HG02938 (cell line): ENCODE results near the gene NES.

ENCODE experiments used
- ATAC-seq: cut with Tn5 transposase; IDR thresholded peaks from one replicate; pipeline ENCODE4 v1.9.1; 2021; ENCODE audit warnings: mild to moderate bottlenecking, moderate library complexity; ENCODE audit not compliant: unreplicated experiment

The NES gene

DNA sequence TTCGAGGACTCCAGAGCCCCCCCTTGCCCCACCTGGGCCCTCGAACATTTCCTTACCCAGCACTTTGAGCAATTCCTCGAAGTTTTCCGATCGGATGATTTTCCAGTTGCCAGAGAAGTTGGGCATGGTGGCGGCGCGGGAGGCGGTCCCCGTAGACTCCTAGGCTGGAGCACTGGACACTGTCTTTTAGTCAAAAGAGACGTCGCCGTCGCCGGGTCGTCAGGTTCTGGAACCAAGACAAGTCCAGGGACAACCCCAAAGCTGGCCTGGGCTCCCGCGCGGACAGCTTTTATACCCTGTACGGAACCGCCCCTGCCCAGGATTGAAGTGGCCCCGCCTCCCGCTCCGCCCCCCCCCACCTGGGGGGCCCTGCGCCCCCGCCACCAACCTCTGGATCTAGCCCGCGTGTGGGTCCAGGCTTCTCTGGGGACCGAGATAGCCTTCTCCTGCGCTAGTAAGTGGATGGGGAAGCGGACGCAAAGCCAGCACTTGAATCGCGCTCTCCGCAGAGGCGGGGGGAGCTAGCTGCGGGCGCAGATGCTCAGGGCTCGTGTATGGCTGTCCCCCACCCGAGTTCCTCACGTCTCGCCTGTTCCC, 28.2 kb upstream of the NES start, which contains the start of gene CRABP2:
Gene CRABP2, minus strand, starts transcription at position 263 of the 597 bp plus-strand sequence. Its CDS starts 137 bp downstream, at position 126.
- ATAC-seq = no peak

DNA sequence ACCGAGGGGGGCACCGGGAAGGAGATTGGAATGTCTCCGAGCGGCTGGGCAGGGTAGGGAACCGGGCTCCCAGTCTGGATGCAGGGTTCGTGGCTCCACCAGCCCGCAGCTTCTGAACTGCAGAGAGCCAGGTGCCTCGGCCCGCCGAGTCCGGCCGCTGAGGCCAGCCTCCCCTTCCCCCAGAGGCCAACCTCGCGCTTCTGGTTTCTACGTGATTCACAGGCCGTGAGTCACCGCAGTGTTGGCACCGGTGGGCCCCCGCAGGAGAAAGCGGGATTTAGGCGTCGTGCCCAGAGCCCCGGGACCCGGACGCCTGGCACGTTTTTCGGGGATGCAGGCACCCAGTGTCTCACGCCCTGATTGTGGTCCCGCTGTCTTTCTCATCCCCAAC, 27.7 kb upstream of the NES start:
- ATAC-seq = no peak

DNA sequence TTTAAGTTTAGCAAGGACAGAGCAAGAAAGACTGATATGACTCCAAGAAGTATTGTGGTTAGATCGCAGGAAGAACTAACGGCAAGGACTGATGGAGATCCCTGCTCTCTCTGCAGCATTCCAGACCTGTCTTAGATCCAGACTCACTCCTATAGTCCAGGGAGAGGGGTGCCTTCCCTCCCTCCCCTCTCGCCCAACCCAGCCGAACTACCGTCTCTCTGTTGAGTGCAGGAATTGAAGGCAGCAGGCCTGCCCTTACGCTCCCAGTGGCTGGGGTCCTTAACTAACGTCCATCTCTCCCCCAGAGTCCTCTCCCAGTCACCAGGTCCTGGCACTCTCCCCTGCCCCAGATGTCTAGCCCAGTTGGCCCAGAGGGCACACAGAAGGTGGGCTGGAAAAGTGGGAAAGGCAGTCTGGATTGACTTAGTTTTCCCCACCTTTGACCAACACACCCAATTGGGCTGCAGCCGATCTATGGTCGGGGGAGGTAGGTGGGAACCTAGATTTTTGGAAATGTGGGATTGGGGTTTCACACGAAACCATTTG, 27.0 kb upstream of the NES start:
- ATAC-seq = no peak

DNA sequence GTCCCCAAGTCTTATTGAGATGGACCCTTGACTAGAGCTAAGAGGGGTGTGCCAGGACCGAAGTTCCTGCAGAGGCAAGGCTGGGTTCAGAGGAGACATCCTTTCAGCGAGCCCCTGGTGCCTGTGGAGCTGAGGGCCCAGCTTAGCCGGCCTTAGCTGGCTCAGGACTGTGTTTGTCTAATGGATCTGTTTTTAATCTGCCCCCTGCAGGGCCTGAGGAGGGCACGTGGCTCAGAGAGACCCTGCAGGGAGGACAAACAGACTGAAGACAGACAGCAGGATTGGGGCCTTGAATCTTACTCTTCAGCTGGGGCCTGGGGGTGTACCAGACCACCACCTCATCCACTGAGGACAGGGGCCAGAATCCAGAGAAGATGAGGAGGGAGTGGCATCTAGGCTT, 26.5 kb upstream of the NES start:
- ATAC-seq = no peak

DNA sequence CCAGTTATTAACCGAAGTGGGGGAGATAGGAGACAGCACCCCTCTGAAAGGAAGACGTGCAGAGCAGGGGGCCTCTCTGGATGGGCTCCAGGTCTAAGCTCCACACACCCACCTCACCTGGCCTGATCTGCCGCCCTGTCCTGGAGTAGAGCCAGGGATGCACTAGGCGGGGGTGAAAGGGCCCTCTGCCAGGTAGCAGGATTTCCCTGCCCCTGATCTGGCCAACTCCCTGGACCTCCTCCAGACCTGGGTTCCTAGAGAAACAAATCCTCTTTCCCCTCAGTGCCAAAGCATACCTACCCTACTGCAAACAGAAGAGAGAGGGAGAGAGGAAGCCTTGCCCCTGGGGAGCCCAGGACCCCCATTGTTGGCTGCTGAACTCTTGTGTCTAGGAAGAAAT, 26.1 kb upstream of the NES start:
- ATAC-seq = no peak

DNA sequence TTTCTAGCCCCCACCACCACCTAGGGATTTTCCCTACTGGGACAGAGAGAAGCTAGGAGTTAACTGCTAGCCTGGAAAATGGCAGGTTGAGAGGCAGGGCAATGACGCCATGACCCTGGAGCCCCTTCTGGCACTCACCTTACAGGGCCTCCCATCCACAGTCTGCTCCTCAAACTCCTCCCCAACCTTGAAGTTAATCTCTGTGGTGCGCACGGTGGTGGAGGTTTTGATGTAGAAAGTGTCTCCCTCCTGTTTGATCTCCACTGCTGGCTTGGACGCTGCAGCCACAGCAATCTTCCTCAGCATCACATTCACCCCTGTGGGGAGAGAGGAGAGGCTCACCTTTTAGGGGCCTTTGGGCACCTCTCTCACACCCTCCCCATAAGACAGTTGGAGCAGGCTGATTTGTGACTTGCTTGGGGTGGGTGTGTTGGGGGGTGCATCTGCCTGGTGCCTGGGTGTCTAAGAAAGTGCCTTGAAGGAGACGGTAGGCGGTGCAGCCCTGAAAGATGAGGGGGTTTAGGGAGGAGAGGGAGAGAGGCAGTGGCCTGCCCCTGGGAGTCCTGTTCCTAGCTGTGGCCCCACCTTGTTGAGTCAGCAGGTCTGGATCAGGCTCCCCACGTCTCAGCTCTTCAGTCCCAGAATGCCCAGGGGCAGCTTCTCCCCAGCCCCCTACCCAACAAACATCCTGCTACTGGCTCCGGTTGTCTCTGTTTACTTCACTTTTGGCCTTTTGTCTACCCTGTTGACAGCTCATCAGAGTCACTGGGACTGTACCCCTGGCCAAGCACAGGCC, 23.7 kb upstream of the NES start:
- ATAC-seq = no peak

DNA sequence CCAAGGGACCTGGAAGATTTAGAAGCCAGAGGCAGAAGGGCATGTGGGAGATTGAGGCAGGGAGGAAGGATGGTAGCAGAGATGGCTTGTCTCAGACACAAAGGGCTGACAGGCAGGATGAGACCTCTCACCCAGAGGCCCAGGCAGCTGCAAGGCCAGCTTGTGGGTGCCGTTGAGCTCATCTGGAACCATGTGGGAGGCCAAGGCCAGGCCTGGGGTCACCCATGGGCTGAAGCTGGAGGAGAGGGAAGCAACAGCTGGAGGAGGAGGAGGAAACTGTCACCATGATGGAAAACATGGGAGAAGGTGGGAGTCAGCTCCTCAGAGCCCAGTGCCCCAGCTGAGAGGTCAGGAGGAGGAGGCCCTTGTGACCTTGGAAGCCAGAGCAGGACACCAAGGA, 21.8 kb upstream of the NES start:
- no peak for ATAC-seq

DNA sequence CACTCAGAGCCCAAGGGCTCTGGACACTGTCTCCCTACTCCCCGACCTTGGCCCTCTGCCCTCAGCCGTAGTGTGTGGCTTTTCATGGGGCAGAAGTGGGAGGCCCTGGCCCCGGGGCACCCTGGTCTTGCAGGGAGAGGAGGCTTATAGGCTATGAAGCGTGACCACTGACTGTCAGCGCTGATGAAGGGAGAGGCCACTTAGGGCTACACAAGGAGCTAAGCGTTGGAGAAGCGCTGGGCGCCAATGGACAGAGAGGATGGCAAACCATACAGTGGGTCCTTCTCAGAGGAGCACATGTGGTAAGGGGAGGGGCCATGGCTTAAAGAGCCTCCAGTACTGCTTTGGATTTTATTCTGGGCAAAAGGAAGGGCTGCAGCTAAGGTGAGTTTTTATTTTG, 20.3 kb upstream of the NES start:
- no peak for ATAC-seq

DNA sequence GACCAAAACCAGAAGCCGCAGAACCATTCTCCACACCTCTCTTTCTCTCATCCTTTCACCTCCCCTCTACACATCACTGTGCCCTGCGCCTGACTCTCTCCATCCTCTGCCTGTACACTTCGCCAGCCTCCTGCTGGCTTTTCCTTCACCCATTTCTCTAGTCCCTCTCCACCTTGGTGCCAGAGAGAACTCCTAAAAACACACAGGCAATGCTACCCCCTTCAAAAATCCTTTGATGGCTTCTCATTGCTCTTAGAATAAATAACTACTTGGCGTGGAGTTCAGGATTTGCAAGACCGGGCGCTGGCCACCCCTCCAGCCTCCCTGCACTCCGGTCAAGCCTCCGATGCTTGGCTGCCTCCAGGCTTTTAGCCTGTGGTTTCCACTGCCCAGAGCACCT, 19.5 kb upstream of the NES start:
- no peak for ATAC-seq

DNA sequence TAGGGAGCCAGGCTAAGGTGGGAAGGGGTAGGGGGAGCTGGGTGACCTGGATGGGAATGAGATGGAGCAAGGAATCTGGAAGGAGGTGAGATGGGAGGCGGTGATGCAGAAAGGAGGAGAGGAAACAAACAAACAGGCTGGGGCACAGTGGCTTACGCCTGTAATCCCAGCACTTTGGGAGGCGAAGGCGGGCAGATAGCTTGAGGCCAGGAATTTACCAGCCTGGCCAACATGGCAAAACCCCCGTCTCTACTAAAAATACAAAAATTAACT, 17.4 kb upstream of the NES start:
- no peak for ATAC-seq

DNA sequence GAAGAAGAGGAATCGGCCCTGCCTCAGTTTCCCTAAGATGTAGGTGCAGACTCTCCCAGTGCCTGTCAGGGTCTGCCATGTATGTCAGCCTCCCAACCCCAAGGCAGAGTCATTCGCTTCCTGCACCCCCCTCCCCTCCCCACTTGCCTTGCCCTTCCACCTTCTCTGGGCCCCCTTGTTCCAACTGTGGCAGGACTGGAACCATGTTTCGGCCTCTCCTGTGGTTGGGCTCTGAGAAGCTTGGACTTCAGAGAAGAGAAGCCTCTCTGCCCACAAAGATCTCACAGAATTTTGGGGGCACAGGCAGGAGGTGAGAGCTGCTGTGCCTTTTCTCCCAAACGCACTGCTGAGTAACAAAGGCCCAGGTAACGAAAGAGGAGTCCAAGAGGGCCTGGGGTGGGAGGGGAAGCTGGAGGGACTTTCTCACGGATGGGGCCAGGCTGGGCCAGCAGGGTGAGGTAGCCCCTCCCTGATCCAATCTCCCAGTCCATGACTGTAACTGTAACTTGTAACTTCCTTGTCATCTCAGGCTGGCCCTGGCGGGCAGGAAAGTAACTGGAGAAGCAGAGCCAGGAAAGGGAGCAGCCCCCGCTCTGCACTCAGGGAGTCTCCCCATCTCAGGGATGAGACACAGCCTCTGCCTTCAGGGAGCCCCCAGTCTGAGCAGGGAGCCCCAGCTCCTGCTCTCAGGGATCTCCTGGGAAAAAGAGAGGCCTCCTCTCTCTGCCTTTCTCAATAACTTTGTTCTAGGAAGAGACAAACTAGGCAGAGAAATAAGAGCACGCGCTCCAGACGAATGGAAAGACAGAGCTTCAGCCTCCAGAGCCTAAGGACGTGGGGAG, 16.9 kb upstream of the NES start:
- no peak for ATAC-seq

DNA sequence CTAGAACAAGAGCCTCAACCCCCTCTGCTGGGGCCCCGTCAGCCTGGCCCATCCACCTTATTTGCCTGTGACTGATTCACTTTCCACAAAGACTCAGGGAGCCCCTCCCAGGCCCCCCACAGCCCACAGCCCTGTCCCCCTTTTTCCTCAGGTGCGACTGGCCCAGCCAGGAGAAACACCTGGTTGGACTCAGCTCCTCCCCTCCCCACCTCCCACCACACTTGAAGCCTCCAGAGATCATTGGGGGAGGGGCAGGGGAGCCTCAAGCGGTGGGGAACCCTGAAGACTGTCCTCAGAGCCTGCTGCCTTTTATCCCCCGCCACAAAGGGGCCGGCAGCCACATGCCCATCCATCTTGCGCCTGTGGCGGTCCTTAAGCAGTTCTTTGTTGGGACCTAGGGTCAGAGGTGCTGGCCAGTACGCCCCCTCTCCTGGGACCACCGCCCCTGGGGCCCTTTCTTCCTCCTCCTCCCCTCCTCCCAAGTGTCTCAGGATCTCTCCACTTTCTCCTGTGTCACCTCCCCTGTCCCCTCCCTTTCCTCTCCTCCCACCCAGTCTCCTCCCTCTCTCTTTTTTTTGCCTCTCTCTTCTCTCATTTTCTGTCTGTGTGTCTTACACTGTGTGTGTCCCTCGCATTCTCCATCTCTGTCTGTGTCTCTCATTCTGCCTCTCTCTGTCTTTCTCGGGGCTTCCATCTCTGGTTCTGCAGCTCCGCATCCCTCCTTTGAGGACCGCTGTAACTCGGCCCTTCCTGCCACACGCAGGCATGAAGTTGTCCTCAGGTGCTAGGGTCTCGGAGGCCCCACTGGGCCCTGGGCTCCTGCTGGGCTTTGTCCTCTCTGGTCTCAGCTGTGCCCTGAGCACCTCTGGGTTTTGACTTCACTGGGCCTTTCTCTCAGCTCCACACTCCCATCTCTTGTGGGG, 16.0 kb upstream of the NES start:
- no peak for ATAC-seq

DNA sequence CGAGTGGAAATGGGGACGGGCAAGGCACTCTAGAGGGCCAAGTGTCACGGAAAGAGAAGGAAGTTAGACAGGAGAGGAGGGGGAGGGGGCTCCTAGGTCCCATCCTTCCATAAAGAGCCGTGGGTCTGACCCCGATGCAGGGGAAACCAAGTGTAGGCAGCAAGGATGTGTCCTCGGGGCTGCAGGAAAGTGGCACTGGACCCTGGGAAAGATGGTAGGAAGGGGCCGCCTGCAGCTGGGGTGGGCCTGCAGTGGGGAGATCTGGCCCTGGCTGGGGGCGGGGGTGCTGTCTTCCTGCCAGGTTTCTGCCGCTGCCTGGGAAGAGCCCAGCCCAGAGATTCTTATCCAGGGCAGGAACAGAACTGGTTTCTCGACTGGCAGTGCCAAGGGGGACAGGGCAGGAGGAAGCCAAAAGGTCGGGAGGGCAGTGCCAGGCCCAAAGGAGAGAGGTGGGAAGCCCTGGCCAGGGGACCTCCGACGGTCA, 15.3 kb upstream of the NES start:
- ATAC-seq = no peak

DNA sequence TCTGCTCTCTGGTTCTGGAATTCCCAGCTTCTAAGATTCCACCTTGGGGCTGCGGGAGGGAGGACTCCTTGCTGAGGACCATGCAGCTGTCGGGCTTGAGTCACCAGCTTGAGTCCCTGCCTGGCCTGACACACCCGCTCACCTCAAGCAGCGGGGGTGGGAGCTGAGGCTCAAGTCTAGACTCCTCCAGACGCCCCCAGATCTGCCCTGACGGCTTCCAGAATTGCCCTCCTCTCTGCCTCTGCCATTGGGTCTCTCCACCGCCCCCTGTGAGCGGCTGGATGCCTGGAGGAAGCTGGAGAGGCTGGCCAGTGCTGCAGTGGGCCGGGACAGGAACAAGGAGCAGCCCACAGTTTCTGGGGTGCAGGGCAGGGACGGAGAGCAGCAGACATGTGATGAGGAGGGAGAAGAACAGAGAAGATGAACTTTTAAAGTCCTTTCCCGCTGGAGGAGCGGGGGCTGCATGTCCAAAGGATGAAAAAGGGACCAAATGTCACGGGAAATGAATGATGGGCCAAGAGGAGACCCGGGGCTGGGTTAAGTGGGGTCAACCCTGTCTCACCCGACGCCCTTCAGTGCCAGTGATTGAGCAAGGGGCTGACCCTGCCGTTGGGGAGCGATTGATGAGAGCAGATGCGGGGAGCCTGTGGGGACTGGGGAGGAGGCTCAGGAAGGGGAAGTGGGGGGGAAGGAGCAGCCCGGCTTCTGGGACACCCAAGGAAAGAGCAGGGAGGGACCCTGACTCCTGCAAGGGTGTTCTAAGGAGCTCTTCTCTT, 14.6 kb upstream of the NES start:
- no peak for ATAC-seq

DNA sequence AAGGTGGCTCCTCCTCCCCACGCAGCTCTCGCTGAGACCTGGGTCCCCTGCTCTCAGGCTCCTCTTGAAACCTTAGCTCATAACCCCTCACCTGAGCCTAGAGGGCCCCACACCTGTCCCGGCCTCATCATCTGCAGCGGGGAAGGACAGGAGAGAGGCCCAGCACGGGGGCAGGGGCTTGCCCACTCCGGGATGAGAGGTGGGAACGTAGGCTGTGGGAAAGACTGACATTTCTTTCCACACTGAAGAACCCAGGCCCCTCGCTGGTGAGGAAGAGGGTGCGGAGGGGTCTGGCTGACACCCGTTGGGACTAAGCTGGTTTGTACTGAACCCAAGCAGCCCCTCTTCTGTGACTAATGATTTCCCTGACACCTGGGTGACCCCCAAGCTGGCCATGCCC, 14.0 kb upstream of the NES start:
- no peak for ATAC-seq

DNA sequence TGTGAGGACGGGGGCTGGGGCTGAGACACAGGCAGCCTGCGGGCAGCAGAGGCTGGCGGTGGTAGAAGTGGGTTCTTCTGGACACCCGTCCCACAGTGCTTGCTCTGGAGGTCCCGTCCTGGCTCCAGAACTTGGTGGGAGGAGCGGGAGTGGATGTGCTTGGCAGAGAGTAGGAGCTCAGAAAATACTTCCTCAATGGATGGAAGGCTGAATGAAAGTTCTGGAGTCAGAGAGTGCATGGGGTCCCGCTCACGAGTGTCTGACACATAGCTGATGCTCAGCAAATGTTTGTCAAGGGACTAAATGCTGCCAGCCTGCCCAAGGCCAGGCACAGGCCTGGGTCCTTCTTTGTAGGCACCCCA, 13.4 kb upstream of the NES start:
- ATAC-seq = no peak

DNA sequence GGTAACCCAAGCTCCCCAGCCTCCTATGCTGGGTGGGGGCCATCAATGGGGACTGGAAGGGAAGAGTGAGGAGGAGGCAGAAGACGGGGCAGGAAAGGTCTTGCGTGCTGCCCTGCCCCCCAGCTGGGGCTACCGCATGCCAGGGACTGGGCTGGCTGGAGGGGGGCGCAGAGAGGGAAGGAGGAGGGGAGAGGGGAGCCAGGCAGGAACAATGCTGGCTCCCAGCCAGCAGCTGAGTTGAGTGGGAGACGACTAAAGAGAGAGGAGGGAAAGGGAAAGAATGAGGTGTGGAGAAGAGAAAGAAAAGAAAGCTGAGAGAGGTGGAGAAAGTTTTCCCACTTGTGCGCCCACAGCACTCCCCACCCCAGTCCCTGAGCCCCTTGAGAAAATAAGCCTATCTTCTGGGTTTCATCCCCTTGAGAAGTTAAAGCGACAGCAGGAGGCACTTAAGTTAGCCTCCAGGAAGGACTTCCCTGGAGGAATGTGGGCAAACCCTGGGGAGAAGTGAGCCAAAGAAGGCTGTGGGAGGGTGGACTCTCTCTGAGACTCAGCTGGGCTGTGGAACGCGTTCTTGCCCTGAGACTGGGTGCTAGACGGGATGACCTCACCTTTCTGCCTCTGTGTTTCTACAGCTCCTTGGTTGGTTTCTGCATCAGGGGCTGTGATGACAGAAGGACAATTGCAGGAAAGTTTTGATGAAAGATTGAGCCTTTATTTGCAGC, 12.9 kb upstream of the NES start:
- no peak for ATAC-seq

DNA sequence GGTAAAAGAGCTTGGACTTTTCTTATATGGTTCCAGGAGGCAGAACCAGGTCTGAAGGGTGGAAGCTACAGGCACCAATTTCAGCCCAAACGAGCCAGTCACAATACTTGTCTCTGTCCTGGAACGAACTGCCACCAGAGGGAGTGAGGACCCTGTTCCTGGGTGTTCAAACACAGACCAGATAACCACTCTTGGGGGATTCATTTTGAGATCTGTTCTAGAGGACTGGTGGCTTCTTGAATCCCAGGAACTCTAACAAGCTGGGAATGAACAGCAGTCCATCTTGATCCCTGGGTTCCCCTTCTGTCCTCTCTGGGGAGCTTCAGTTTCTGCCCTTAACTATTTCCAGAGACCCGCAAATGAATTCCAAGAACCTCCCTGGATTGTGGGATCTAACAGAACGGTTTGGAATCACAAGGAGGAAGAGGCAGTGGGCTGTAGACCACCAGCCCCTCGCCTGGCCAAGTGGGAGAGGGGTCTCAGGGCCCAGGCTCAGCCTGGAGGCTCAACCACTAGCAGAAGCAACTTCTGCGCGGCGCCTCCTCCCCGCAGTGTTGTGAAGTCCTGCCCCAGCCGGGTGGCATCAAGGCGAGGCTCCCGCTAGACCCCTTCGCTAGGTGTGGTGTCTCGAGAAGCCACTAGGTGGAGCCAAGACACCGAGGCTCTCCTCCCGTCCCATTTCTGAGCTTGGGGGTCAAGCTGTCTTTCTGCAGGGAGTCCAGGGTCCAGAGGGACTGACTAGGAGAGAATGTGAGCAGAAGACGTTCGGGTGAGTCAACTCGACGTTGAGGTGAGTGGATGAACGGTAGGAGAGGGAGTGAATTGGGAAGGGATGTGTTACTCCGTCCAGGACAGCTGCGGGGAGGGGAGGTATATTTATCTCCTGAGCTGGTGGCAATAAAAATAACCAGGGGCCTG, 12.1 kb upstream of the NES start:
- ATAC-seq = no peak
